HG03457 (cell line): ENCODE data around the gene SCIN.
"Not testable (repeated sequence)": the region's sequence is repeated elsewhere in the genome, so short reads cannot be mapped to it uniquely, and the experiment has no call there.

Experiments used
- ATAC-seq: cut with Tn5 transposase; IDR thresholded peaks from one replicate; pipeline ENCODE4 v1.9.1; 2021; ENCODE audit warnings: moderate number of reproducible peaks; ENCODE audit not compliant: unreplicated experiment

Gene SCIN

GRCh38 chr7:12610899-12611298 is 40.4 kb downstream of the SCIN start:
- ATAC-seq = no peak

- no peak for ATAC-seq
Observed at GRCh38 chr7:12612622-12613021, 42.1 kb downstream of the SCIN start.

GRCh38 chr7:12619461-12620069 is 49.0 kb downstream of the SCIN start:
- ATAC-seq = no peak

GRCh38 chr7:12620371-12620770 is 49.9 kb downstream of the SCIN start:
- ATAC-seq = no peak

GRCh38 chr7:12623223-12623622 is 52.7 kb downstream of the SCIN start:
- ATAC-seq = no peak

GRCh38 chr7:12623885-12624498 is 53.5 kb downstream of the SCIN start:
- no peak for ATAC-seq

GRCh38 chr7:12625836-12626235 is 55.3 kb downstream of the SCIN start:
- ATAC-seq = no peak

- no peak for ATAC-seq
Observed at GRCh38 chr7:12629816-12630512, 59.4 kb downstream of the SCIN start.

- ATAC-seq = no peak
Observed at GRCh38 chr7:12630513-12630819, 59.9 kb downstream of the SCIN start.

GRCh38 chr7:12633582-12633981 is 63.1 kb downstream of the SCIN start:
- no peak for ATAC-seq

GRCh38 chr7:12635830-12636229 is 65.3 kb downstream of the SCIN start:
- ATAC-seq = peak; percentile 86

GRCh38 chr7:12637328-12637727 is 66.8 kb downstream of the SCIN start:
- no peak for ATAC-seq

GRCh38 chr7:12637819-12638592 is 67.5 kb downstream of the SCIN start:
- ATAC-seq = no peak

GRCh38 chr7:12638851-12639456 is 68.4 kb downstream of the SCIN start:
- ATAC-seq = no peak

- no peak for ATAC-seq
Observed at GRCh38 chr7:12640299-12641096, 70.0 kb downstream of the SCIN start.

- ATAC-seq = no peak
Observed at GRCh38 chr7:12641196-12641595, 70.7 kb downstream of the SCIN start.

- no peak for ATAC-seq
Observed at GRCh38 chr7:12642508-12642907, 72.0 kb downstream of the SCIN start.

GRCh38 chr7:12643001-12643643 is 72.6 kb downstream of the SCIN start:
- ATAC-seq = no peak

- no peak for ATAC-seq
Observed at GRCh38 chr7:12643644-12644043, 73.1 kb downstream of the SCIN start.

GRCh38 chr7:12645212-12645611 is 74.7 kb downstream of the SCIN start:
- not testable (repeated sequence) for ATAC-seq
